GM23338 (cell line): Measurements from ENCODE around the gene SEPTIN3.

Experiments used
- CREB1 ChIP-seq: fragments of 250-450 bp; sonication (Bioruptor Pico); IDR thresholded peaks from 2 replicates; pipeline ENCODE4 v1.5.0; 2020; ENCODE audit warnings: low read depth, mild to moderate bottlenecking, moderate library complexity
- CTCF ChIP-seq, 2 experiments: fragments of 200-600 bp in 1 of 2; sonication (generic) in 1 of 2; conservative IDR thresholded peaks; 2 replicates each; pipeline versions ENCODE4 v1.5.1 to v1.6.1; 2016 to 2017; ENCODE audit warnings: antibody characterized with exemption in 2 of 2, low read depth in 2 of 2, mild to moderate bottlenecking in 2 of 2, moderate library complexity in 1 of 2
- EZH2 ChIP-seq: fragments of 200-600 bp; sonication (generic); IDR thresholded peaks from one replicate; pipeline ENCODE4 v1.8.0; 2017; ENCODE audit warnings: antibody characterized with exemption, mild to moderate bottlenecking, low read depth; ENCODE audit not compliant: unreplicated experiment
- EZH2phosphoT487 ChIP-seq: fragments of 200-600 bp; sonication (generic); IDR thresholded peaks from one replicate; pipeline ENCODE4 v1.8.1; 2018; ENCODE audit warnings: antibody characterized with exemption; ENCODE audit not compliant: unreplicated experiment
- JUNB ChIP-seq: IDR thresholded peaks from one replicate; pipeline ENCODE4 v1.6.1; 2016; ENCODE audit warnings: antibody characterized with exemption; ENCODE audit not compliant: unreplicated experiment
- POLR2AphosphoS5 ChIP-seq: IDR thresholded peaks from 2 replicates; pipeline ENCODE4 v1.6.1; 2016; ENCODE audit warnings: antibody characterized with exemption, low read depth
- TF ChIP-seq, protein P1 (sequence below): IDR thresholded peaks from one replicate; pipeline ENCODE4 v1.6.1; 2018; ENCODE audit warnings: antibody characterized with exemption; ENCODE audit not compliant: unreplicated experiment

DNA sequence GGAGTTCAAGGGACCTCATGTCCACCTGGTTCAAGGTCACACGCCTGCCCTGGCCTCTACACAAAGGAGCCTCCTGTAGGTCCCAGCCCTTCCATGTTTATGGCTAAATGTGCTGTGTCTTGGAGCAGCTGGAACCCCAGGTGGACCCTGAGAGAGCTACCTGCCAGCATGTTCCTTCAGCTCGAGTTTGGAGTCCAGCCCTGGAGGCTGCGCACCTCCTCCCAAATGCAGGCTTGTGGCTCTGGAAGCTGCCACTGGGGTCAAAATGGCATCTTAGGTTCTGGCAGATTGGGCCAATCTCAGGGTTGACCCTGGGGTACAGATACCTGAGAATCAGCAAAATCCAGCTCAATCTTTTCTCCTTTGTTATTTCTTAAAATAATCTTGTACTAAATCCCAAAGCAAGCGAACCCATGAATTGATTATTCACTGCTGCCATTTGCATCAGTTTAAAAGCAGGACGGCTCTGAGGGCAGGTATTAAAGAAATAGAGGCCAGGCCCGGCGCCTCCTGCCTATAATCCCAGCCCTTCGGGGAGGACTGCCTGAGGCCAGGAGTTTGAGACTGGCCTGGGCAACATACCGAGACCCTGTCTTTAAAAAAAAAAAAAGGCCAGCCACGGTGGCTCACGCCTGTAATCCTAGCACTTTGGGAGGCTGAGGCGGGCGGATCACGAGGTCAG lies 45.5 kb upstream of the SEPTIN3 start:
- no peak for TF ChIP-seq EZH2phosphoT487
- TF ChIP-seq CREB1, result no peak
- TF ChIP-seq CTCF (conservative IDR thresholded peaks at IDR 0.05; ENCODE audit: low read depth in 2 of 2), result no peak
- TF ChIP-seq POLR2AphosphoS5, result no peak
- TF ChIP-seq JUNB, result no peak
- no peak for TF ChIP-seq EZH2
- TF ChIP-seq, protein P1, sequence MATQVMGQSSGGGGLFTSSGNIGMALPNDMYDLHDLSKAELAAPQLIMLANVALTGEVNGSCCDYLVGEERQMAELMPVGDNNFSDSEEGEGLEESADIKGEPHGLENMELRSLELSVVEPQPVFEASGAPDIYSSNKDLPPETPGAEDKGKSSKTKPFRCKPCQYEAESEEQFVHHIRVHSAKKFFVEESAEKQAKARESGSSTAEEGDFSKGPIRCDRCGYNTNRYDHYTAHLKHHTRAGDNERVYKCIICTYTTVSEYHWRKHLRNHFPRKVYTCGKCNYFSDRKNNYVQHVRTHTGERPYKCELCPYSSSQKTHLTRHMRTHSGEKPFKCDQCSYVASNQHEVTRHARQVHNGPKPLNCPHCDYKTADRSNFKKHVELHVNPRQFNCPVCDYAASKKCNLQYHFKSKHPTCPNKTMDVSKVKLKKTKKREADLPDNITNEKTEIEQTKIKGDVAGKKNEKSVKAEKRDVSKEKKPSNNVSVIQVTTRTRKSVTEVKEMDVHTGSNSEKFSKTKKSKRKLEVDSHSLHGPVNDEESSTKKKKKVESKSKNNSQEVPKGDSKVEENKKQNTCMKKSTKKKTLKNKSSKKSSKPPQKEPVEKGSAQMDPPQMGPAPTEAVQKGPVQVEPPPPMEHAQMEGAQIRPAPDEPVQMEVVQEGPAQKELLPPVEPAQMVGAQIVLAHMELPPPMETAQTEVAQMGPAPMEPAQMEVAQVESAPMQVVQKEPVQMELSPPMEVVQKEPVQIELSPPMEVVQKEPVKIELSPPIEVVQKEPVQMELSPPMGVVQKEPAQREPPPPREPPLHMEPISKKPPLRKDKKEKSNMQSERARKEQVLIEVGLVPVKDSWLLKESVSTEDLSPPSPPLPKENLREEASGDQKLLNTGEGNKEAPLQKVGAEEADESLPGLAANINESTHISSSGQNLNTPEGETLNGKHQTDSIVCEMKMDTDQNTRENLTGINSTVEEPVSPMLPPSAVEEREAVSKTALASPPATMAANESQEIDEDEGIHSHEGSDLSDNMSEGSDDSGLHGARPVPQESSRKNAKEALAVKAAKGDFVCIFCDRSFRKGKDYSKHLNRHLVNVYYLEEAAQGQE, result no peak
